Esophagus muscularis mucosa (tissue), 4 donors: ENCODE results near the gene WDR5. TPM values are rescaled to one million over a fixed set of nuclear protein-coding genes. Genes with fewer than 3 reads are reported as not detected.

ENCODE experiments used
- DNase-seq: peaks from one replicate; pipeline ENCODE4 v3.0.0-alpha.2; 2017; ENCODE audit errors: extremely low spot score
- H3K27ac ChIP-seq, 4 donors: fragments of 200-600 bp; sonication (generic); replicated peaks in 1 of 4; 1 replicate in 3 of 4; 2 replicates in 1 of 4; pipeline ENCODE4 v1.5.1; 2016 to 2019; ENCODE audit warnings: mild to moderate bottlenecking in 1 of 4
- H3K27me3 ChIP-seq, 4 donors: fragments of 200-600 bp; sonication (generic); one replicate each; pipeline versions ENCODE4 v1.5.1 to v1.6.0; 2016 to 2019
- H3K36me3 ChIP-seq, 4 donors: fragments of 200-600 bp; sonication (generic); one replicate each; pipeline ENCODE4 v1.5.1; 2016 to 2019
- H3K4me1 ChIP-seq, 4 donors: fragments of 200-600 bp; sonication (generic); one replicate each; pipeline ENCODE4 v1.5.1; 2016 to 2019
- H3K4me3 ChIP-seq, 4 donors: fragments of 200-600 bp; sonication (generic); 1 replicate in 2 of 4; 2 replicates in 2 of 4; pipeline ENCODE4 v1.5.1; 2016 to 2019; ENCODE audit warnings: mild to moderate bottlenecking in 4 of 4, moderate library complexity in 1 of 4
- H3K9me3 ChIP-seq, 4 donors: fragments of 200-600 bp; sonication (generic); 1 replicate in 3 of 4; 2 replicates in 1 of 4; pipeline ENCODE4 v1.5.1; 2016 to 2019
- EP300 ChIP-seq: sonication (generic); formaldehyde crosslinking; IDR thresholded peaks from one replicate; pipeline ENCODE4 v1.6.1; 2017; ENCODE audit warnings: antibody characterized with exemption
- POLR2A ChIP-seq: fragments of 450-650 bp; IDR thresholded peaks from one replicate; pipeline ENCODE4 v1.6.1; 2017; ENCODE audit warnings: antibody characterized with exemption, moderate library complexity, mild to moderate bottlenecking, low read depth
- POLR2AphosphoS5 ChIP-seq, 2 donors: sonication (generic); formaldehyde crosslinking; IDR thresholded peaks; one replicate each; pipeline ENCODE4 v1.6.1; 2017; ENCODE audit warnings: antibody characterized with exemption in 2 of 2
- WGBS: methylation state at CpG from one replicate; pipeline ENCODE4 v1.1.5; 2018; 5-methylcytosine and 5-hydroxymethylcytosine counted together
- intact Hi-C: fragments of 100-400 bp; cut with DNase I; formaldehyde crosslinking; loops from one replicate; pipeline ENCODE4 v1.15.1; 2023
- total RNA-seq, 4 donors: library from RNA; depleted of rRNA; stranded (reverse); fragments of >200 nt; gene quantifications; one replicate each; pipeline versions ENCODE4 v1.1.0 to v1.2.1, GENCODE V29; 2016
- TF ChIP-seq, protein P1 (sequence below), 3 experiments: fragments of 200-600 bp in 2 of 3; fragments of 450-650 bp in 1 of 3; sonication (generic) in 2 of 3; IDR thresholded peaks; one replicate each; pipeline ENCODE4 v1.5.1; 2017 to 2019; ENCODE audit warnings: antibody characterized with exemption in 3 of 3, mild to moderate bottlenecking in 2 of 3, moderate library complexity in 1 of 3

WDR5 gene
- total RNA-seq, 4 donors from 2014 or later, result 20.7 to 34.2 (median 24.6) TPM

DNA sequence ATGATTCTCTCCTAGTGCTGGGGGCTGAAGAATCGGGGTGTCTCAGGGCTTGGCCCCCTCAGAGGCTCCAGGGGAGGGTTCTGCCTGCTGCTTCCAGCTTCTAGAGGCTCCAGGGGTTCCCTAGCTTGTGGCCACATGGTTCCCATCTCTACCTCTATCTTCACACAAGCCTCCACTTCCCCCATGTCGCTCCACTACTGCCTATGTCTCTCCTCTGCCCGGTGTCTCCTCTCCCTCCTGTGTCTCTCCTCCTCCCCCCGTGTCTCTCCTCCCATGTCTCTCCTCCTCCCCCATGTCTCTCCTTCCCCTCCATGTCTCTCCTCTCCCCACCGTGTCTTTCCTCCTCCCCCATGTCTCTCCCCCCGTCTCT is 40.7 kb downstream of the WDR5 start:
- intact Hi-C loops, result loop anchor here (10.0 kb wide), 1 partner anchor 568 kb away; no protein-coding TSS in a partner anchor
- 44% methylated on average over 6 of the region's 6 CpGs for WGBS
- H3K4me3 ChIP-seq, result peak overlapping the region in 1 of 4 donors; percentile 14
- no peak for TF ChIP-seq POLR2A
- TF ChIP-seq, protein P1, sequence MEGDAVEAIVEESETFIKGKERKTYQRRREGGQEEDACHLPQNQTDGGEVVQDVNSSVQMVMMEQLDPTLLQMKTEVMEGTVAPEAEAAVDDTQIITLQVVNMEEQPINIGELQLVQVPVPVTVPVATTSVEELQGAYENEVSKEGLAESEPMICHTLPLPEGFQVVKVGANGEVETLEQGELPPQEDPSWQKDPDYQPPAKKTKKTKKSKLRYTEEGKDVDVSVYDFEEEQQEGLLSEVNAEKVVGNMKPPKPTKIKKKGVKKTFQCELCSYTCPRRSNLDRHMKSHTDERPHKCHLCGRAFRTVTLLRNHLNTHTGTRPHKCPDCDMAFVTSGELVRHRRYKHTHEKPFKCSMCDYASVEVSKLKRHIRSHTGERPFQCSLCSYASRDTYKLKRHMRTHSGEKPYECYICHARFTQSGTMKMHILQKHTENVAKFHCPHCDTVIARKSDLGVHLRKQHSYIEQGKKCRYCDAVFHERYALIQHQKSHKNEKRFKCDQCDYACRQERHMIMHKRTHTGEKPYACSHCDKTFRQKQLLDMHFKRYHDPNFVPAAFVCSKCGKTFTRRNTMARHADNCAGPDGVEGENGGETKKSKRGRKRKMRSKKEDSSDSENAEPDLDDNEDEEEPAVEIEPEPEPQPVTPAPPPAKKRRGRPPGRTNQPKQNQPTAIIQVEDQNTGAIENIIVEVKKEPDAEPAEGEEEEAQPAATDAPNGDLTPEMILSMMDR (IDR thresholded peaks at IDR 0.05), result no peak
- no peak for TF ChIP-seq POLR2AphosphoS5 (IDR thresholded peaks at IDR 0.05)
- TF ChIP-seq EP300, result no peak
- H3K27me3 ChIP-seq, result peaks cover 0 to 57% (median 10%) of the 10 kb centered on the region in 4 donors
- peaks cover 20 to 44% (median 32%) of the 10 kb centered on the region in 4 donors for H3K4me1 ChIP-seq
- H3K27ac ChIP-seq, result no peak overlapping the region
- H3K36me3 ChIP-seq, result no peaks in the 10 kb centered on the region
- DNase-seq, result no peak
- no peaks in the 10 kb centered on the region for H3K9me3 ChIP-seq

DNA sequence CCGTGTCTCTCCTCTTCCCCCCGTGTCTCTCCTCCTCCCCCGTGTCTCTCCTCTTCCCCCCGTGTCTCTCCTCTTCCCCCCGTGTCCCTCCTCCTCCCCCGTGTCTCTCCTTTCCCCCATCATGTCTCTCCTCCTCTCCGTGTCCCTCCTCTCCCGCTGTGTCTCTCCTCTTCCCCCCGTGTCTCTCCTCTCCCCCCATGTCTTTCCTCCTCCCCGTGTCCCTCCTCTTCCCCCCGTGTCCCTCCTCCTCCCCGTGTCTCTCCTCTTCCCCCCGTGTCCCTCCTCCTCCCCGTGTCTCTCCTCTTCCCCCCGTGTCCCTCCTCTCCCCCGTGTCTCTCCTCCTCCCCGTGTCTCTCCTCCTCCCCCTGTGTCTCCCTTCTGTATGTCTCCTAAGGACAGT is 41.3 kb downstream of the WDR5 start:
- intact Hi-C loops, result loop anchor here (10.0 kb wide), 1 partner anchor 568 kb away; no protein-coding TSS in a partner anchor
- H3K27me3 ChIP-seq, result peaks cover 0 to 57% (median 10%) of the 10 kb centered on the region in 4 donors
- no peak for DNase-seq
- no peak overlapping the region for H3K27ac ChIP-seq
- no peak for TF ChIP-seq EP300
- TF ChIP-seq POLR2AphosphoS5 (IDR thresholded peaks at IDR 0.05), result no peak
- TF ChIP-seq, protein P1 (IDR thresholded peaks at IDR 0.05), result no peak
- TF ChIP-seq POLR2A, result no peak
- no peaks in the 10 kb centered on the region for H3K36me3 ChIP-seq
- 55% methylated on average over 7 of the region's 17 CpGs for WGBS
- peaks cover 20 to 43% (median 30%) of the 10 kb centered on the region in 4 donors for H3K4me1 ChIP-seq
- H3K9me3 ChIP-seq, result no peaks in the 10 kb centered on the region
- no peak overlapping the region for H3K4me3 ChIP-seq

DNA sequence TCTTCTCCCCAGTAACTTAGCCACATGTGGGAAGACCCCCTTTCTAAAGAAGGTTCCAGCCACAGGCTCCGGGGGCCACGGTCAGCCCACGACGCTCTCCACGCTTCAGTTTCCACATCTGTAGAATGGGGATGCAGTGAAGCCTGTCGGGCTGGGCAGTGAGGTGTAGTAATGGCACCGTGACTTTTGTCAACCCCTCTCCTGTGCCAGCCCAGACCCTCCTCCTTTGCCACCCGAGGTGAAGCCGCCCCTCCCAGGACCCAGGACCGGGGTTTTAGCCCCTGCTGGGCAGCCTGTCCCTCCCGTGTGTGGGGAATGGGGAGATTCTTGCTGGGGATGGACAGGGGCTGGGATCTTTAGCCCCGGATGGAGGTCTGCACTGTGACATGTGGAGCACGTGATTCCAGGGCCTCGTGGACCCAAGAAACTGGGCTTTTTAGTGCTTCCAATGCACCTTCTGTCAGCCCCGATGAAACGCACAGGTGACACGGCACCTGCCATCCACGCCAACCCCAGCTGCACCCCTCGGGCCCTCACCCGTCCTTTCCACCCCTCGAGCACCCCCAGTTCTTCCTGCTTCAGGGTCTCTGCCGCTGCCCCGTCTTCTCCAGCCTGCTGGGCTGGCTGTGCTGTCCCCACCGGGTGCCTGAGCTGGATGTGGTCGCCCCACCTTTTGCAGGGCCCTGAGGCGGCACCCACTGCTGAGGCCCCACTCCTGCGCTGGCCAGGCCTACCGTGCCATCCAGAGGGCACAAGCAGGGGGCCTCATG is 41.9 kb downstream of the WDR5 start:
- DNase-seq, result no peak
- Histone ChIP-seq H3K27me3 (peaks cover 0 to 54% (median 10%) of the 10 kb centered on the region in 4 donors), H3K4me1 (peaks cover 20 to 40% (median 27%) of the 10 kb centered on the region in 4 donors), H3K36me3 (no peaks in the 10 kb centered on the region), H3K4me3 (no peak overlapping the region), H3K9me3 (no peaks in the 10 kb centered on the region), H3K27ac (no peak overlapping the region)
- TF ChIP-seq, protein P1 (IDR thresholded peaks at IDR 0.05), result no peak
- TF ChIP-seq POLR2AphosphoS5 (IDR thresholded peaks at IDR 0.05) (no peak), EP300 (no peak), POLR2A (no peak)
- 92% methylated on average over 16 of the region's 28 CpGs for WGBS
- intact Hi-C loops, result loop anchor here (10.0 kb wide), 1 partner anchor 567 kb away; no protein-coding TSS in a partner anchor

DNA sequence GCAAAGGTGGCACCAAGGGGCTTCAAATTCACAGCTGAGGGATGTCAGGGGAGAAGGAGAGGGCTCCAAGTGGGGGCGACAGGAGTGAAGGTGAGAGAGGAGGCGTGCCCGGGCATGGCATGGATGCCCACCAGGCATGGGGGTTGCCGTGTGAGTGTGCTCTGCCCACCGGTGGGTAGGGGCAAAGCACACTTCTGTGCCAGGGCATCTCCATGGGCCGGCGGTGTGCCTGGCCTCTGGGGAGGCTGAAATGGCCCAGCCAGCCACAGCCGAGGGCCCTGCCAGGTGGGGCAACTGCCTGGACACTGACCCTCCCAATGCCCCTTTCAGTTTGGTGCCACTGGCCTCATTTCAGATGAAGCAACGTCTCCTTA is 42.5 kb downstream of the WDR5 start:
- no peak overlapping the region for H3K4me3 ChIP-seq
- H3K4me1 ChIP-seq, result peaks cover 18 to 36% (median 27%) of the 10 kb centered on the region in 4 donors
- H3K27me3 ChIP-seq, result peaks cover 0 to 48% (median 10%) of the 10 kb centered on the region in 4 donors
- no peaks in the 10 kb centered on the region for H3K9me3 ChIP-seq
- TF ChIP-seq, protein P1 (IDR thresholded peaks at IDR 0.05), result no peak
- TF ChIP-seq POLR2AphosphoS5 (IDR thresholded peaks at IDR 0.05) (no peak), EP300 (no peak), POLR2A (no peak)
- H3K36me3 ChIP-seq, result no peaks in the 10 kb centered on the region
- H3K27ac ChIP-seq, result peak overlapping the region in 1 of 4 donors; percentile 30
- intact Hi-C loops, result loop anchor here (10.0 kb wide), 1 partner anchor 566 kb away; no protein-coding TSS in a partner anchor
- WGBS, result 100% methylated on average over 3 of the region's 9 CpGs
- DNase-seq, result no peak
